T-helper 2 cell treated with Interferon-gamma antibody and Interleukin-4, amounts not matched to agents 5 μg/mL and 100 μg/mL, for 36 hours (primary cell): ENCODE data around the gene GNRHR.
"Not testable (repeated sequence)": the region's sequence is repeated elsewhere in the genome, so short reads cannot be mapped to it uniquely, and the experiment has no call there.

Source experiments
- DNase-seq: peaks from one replicate; pipeline ENCODE4 v3.0.0; 2021; ENCODE audit warnings: low spot score
- H3K27ac Mint-ChIP-seq: one replicate; pipeline ENCODE4 v1.8.0; 2021; ENCODE audit warnings: mild to moderate bottlenecking, mixed read lengths
- H3K27me3 Mint-ChIP-seq: one replicate; pipeline ENCODE4 v1.8.0; 2021; ENCODE audit warnings: low read depth, mixed read lengths
- H3K36me3 Mint-ChIP-seq: one replicate; pipeline ENCODE4 v1.8.0; 2021; ENCODE audit warnings: low read depth, mixed read lengths
- H3K4me1 Mint-ChIP-seq: one replicate; pipeline ENCODE4 v1.8.0; 2021; ENCODE audit warnings: low read depth, mixed read lengths
- H3K4me3 Mint-ChIP-seq: one replicate; pipeline ENCODE4 v1.8.0; 2022; ENCODE audit warnings: mild to moderate bottlenecking, moderate library complexity, mixed read lengths
- H3K9me3 Mint-ChIP-seq: one replicate; pipeline ENCODE4 v1.8.0; 2021; ENCODE audit warnings: mixed read lengths

The GNRHR gene

GRCh38 chr4:67754288-67754687 lies at the start of gene GNRHR:
TSS of gene GNRHR (minus strand) at chr4:67754388. CDS start at chr4:67754335, 53 bp downstream.
- Mint-ChIP-seq H3K27ac (no peak within 1 kb of the TSS), H3K9me3 (no peaks in the 10 kb centered on the region), H3K36me3 (no peaks in the 10 kb centered on the region), H3K4me1 (no peaks in the 10 kb centered on the region), H3K27me3 (no peaks in the 10 kb centered on the region), H3K4me3 (no peak within 1 kb of the TSS)
- no peak for DNase-seq

GRCh38 chr4:67796810-67797209 lies 42.6 kb upstream of the GNRHR start:
- H3K27ac Mint-ChIP-seq = no peak overlapping the region
- no peaks in the 10 kb centered on the region for H3K36me3 Mint-ChIP-seq
- DNase-seq = no peak
- no peaks in the 10 kb centered on the region for H3K9me3 Mint-ChIP-seq
- H3K27me3 Mint-ChIP-seq = no peaks in the 10 kb centered on the region
- no peaks in the 10 kb centered on the region for H3K4me1 Mint-ChIP-seq
- H3K4me3 Mint-ChIP-seq = no peak overlapping the region

DNA sequence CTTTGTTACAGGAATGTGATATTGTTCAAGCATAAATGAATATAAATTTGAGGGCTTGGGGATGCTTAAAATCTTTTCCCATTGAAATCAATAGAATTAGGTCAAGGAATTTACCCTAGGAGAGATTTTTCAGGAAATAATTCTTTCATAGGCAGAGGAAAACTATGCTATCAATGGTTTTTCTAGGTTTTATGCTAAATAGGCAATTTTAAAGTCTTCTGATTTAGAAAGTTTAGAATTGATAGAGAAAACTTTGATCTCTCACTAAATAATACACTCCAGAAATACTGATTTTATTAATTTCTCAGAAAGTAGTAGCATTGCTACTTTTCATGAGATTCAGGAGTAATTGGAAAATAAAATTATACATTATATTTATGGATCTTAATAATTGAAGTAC lies 36.5 kb upstream of the GNRHR start:
- Mint-ChIP-seq H3K27ac (no peak overlapping the region), H3K27me3 (no peaks in the 10 kb centered on the region), H3K4me3 (no peak overlapping the region), H3K36me3 (no peaks in the 10 kb centered on the region), H3K9me3 (no peaks in the 10 kb centered on the region), H3K4me1 (no peaks in the 10 kb centered on the region)
- DNase-seq = no peak

GRCh38 chr4:67787311-67787710 lies 33.1 kb upstream of the GNRHR start:
- H3K4me3 Mint-ChIP-seq = no peak overlapping the region
- DNase-seq = no peak
- H3K9me3 Mint-ChIP-seq = no peaks in the 10 kb centered on the region
- H3K27me3 Mint-ChIP-seq = no peaks in the 10 kb centered on the region
- no peaks in the 10 kb centered on the region for H3K36me3 Mint-ChIP-seq
- H3K27ac Mint-ChIP-seq = no peak overlapping the region
- no peaks in the 10 kb centered on the region for H3K4me1 Mint-ChIP-seq

DNA sequence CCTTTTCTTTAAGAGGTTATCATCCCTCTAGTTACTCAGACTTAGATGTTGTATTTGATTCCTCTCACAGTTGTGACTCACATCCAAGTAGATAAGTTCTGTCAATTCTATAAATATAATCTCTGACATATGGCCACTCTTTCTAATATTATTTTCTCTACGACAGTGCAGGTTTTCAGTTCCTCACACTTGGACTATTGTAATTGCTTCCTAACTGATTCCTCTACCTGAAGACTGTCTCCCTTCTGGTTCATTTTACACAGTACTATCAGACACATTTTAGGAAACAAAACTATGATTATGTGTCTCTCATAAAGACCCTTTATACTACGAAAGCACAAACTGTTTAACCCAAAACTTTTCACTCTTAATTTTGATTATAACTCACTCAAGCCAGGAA lies 31.3 kb upstream of the GNRHR start:
- Mint-ChIP-seq H3K27me3 (no peaks in the 10 kb centered on the region), H3K27ac (no peak overlapping the region), H3K4me1 (no peaks in the 10 kb centered on the region), H3K4me3 (no peak overlapping the region), H3K9me3 (no peaks in the 10 kb centered on the region), H3K36me3 (no peaks in the 10 kb centered on the region)
- no peak for DNase-seq

- H3K36me3 Mint-ChIP-seq = no peaks in the 10 kb centered on the region
- no peaks in the 10 kb centered on the region for H3K9me3 Mint-ChIP-seq
- peaks cover 5% of the 10 kb centered on the region for H3K4me1 Mint-ChIP-seq
- H3K27me3 Mint-ChIP-seq = no peaks in the 10 kb centered on the region
- DNase-seq = no peak
- no peak overlapping the region for H3K4me3 Mint-ChIP-seq
- H3K27ac Mint-ChIP-seq = no peak overlapping the region
Measured at GRCh38 chr4:67779631-67780030, 25.4 kb upstream of the GNRHR start.

GRCh38 chr4:67776746-67777145 lies 22.6 kb upstream of the GNRHR start:
- H3K27ac Mint-ChIP-seq = no peak overlapping the region
- no peak overlapping the region for H3K4me3 Mint-ChIP-seq
- no peaks in the 10 kb centered on the region for H3K27me3 Mint-ChIP-seq
- H3K9me3 Mint-ChIP-seq = no peaks in the 10 kb centered on the region
- peaks cover 5% of the 10 kb centered on the region for H3K4me1 Mint-ChIP-seq
- no peaks in the 10 kb centered on the region for H3K36me3 Mint-ChIP-seq
- no peak for DNase-seq

DNA sequence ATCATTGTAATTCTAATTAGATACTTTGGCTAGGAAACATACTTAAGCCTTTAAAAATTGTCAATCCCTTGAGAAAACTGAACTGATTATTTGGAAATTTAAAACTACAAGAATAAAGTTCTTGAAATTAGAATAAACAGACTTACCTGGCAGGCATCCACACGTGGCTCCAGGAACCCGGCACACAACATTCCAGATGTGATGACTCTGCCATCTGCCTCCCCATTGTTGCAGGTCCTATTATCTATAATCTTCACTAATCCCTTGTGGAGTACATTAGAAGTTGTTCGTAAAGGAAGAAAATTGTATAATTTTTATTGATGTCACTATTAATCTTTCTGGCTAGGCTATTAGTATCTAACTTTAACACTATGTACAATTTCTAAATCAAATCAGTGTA lies 16.2 kb upstream of the GNRHR start:
- Mint-ChIP-seq H3K36me3 (no peaks in the 10 kb centered on the region), H3K4me3 (no peak overlapping the region), H3K27ac (no peak overlapping the region), H3K4me1 (no peaks in the 10 kb centered on the region), H3K9me3 (no peaks in the 10 kb centered on the region), H3K27me3 (no peaks in the 10 kb centered on the region)
- no peak for DNase-seq

DNA sequence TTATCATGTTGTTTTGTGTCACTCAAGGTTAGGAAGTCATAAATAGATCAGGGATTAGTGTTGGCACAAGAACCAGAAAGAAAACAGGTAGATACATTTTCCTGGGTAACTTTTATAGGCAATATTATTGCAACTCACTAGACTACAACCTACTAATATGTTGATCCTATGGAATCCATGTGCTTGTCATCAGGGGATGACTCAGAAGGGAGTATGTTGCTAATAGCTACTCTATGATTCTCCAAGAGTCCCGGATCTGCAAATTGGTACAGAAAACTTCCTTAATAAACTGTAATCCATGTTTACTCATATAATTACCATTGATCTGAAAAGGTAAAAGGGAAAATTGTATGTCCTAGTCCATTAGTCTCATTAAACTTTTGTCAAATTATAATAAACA lies 11.7 kb upstream of the GNRHR start:
- no peak overlapping the region for H3K27ac Mint-ChIP-seq
- DNase-seq = no peak

DNA sequence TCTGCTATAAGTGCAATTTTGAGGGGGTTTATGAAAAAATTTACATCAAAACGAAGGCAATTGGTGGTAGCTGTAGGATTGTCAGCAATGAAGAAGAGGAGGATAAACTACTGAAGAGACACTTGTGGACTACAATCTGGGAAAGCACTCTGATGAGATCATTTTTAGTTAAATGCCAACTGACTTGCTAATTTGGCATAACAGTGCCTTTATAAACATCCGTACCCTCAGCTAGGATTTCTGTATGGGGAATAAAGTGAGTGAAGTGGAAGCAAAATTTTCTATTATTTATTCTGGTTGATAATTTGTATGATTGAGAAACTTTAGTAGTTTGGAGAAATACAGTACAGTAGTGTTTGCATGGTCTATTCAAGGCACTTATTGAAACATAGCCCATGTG lies 11.2 kb upstream of the GNRHR start:
- Mint-ChIP-seq H3K27ac (no peak overlapping the region), H3K4me3 (no peak overlapping the region)

More for the DNA sequence above, 11.7 kb upstream of the GNRHR start:
- no peaks in the 10 kb centered on the region for H3K9me3 Mint-ChIP-seq
- no peaks in the 10 kb centered on the region for H3K27me3 Mint-ChIP-seq
- H3K36me3 Mint-ChIP-seq = no peaks in the 10 kb centered on the region
- H3K4me1 Mint-ChIP-seq = peaks cover 5% of the 10 kb centered on the region
- H3K4me3 Mint-ChIP-seq = no peak overlapping the region

GRCh38 chr4:67764183-67764582 lies 10.0 kb upstream of the GNRHR start:
- Mint-ChIP-seq H3K4me3 (no peak overlapping the region), H3K27ac (no peak overlapping the region), H3K9me3 (no peaks in the 10 kb centered on the region), H3K27me3 (no peaks in the 10 kb centered on the region), H3K4me1 (peaks cover 5% of the 10 kb centered on the region), H3K36me3 (no peaks in the 10 kb centered on the region)
- DNase-seq = no peak

More for the DNA sequence above, 11.2 kb upstream of the GNRHR start:
- no peaks in the 10 kb centered on the region for H3K27me3 Mint-ChIP-seq
- H3K4me1 Mint-ChIP-seq = peaks cover 5% of the 10 kb centered on the region
- no peaks in the 10 kb centered on the region for H3K9me3 Mint-ChIP-seq
- no peaks in the 10 kb centered on the region for H3K36me3 Mint-ChIP-seq
- DNase-seq = no peak

- Mint-ChIP-seq H3K4me1 (peaks cover 5% of the 10 kb centered on the region), H3K9me3 (no peaks in the 10 kb centered on the region)
Measured at GRCh38 chr4:67762086-67762485, 7.9 kb upstream of the GNRHR start.

GRCh38 chr4:67756991-67757390 lies 2.8 kb upstream of the GNRHR start:
- H3K27me3 Mint-ChIP-seq, H3K36me3 Mint-ChIP-seq, H3K4me3 Mint-ChIP-seq, H3K27ac Mint-ChIP-seq, H3K9me3 Mint-ChIP-seq, H3K4me1 Mint-ChIP-seq, DNase-seq: not testable (repeated sequence)

More at GRCh38 chr4:67762086-67762485, 7.9 kb upstream of the GNRHR start:
- Mint-ChIP-seq H3K27ac (peak overlapping the region; percentile 58), H3K36me3 (no peaks in the 10 kb centered on the region), H3K4me3 (peak overlapping the region; percentile 4), H3K27me3 (no peaks in the 10 kb centered on the region)
- DNase-seq = peak; percentile 14

DNA sequence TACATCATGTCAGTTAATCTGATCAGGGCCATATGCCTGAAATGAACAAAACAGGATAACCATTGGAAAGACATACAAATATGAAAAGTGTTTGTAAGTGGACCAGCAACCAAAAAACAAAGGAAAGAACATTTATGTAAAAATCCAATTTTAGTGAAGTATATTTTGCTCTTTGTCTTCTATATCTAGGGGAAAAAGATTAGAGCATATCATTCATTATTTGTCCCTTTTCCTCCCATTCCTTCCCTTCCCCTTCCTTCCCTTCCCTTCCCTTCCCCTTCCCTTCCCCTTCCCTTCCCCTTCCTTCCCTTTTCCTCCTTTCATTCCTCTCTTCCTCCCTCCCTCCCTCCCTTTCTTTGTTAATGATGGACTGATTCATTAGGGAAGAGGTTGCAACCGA lies 1.8 kb upstream of the GNRHR start:
- H3K9me3 Mint-ChIP-seq = no peaks in the 10 kb centered on the region
- H3K27ac Mint-ChIP-seq = no peak overlapping the region
- no peak overlapping the region for H3K4me3 Mint-ChIP-seq
- H3K27me3 Mint-ChIP-seq = no peaks in the 10 kb centered on the region
- no peak for DNase-seq
- H3K36me3 Mint-ChIP-seq = no peaks in the 10 kb centered on the region
- no peaks in the 10 kb centered on the region for H3K4me1 Mint-ChIP-seq

GRCh38 chr4:67751260-67751659 lies 2.9 kb downstream of the GNRHR start:
- no peak overlapping the region for H3K27ac Mint-ChIP-seq
- no peaks in the 10 kb centered on the region for H3K9me3 Mint-ChIP-seq
- peaks cover 6% of the 10 kb centered on the region for H3K4me1 Mint-ChIP-seq
- H3K36me3 Mint-ChIP-seq = no peaks in the 10 kb centered on the region
- H3K27me3 Mint-ChIP-seq = no peaks in the 10 kb centered on the region
- H3K4me3 Mint-ChIP-seq = no peak overlapping the region
- DNase-seq = no peak
